GM21367 (cell line): Measurements from ENCODE around the gene PRR9.
"Not testable (repeated sequence)": the region's sequence is repeated elsewhere in the genome, so short reads cannot be mapped to it uniquely, and the experiment has no call there.

Experiments used
- ATAC-seq: cut with Tn5 transposase; IDR thresholded peaks from one replicate; pipeline ENCODE4 v1.9.1; 2021; ENCODE audit not compliant: unreplicated experiment

The PRR9 gene, protein sequence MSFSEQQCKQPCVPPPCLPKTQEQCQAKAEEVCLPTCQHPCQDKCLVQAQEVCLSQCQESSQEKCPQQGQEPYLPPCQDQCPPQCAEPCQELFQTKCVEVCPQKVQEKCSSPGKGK

GRCh38 chr1:153217212-153217611, at the start of gene PRR9:
PRR9 (plus strand) TSS chr1:153217584; CDS start chr1:153218145, 561 bp downstream.
- ATAC-seq: no peak

DNA sequence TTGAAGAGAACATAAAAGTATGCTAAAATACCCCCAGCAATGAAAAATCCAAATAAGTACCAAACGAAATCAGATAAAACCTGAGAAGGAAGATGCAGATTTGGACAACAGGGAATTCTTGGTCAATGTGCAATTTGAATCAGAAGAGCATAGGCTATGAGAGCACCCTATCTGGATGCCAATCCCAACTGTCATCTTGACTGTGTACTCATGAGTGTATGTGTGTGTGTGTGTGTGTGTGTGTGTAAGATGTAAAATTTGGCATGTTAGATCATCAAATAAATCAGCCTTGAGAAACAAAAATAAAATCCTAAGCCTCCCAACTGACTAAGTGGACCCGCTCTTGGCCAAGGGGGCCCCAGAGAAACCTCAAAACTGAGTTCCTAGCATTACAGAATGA, 48.7 kb upstream of the PRR9 start:
- no peak for ATAC-seq

GRCh38 chr1:153174624-153175023, 42.8 kb upstream of the PRR9 start:
- no peak for ATAC-seq

DNA sequence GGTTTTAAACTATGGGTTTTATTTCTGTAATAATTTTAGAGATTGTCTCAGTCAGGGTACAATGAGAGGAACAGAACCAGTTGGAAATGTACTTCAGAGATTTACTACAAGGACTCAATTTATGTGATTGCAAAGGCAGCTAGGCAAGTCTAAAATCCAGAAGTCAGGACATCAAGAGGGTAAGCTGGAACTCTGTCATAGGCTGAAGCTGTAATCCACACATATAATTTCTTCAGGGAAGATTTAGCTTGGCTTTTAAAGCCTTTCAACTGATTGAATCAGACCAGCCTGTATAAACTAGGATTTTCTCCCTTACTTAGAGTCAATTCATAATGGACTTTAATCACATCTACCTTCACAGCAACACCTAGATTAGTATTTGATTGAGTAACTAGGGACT, 38.5 kb upstream of the PRR9 start:
- ATAC-seq: no peak

- ATAC-seq: no peak
These were observed 36.8 kb upstream of the PRR9 start for GRCh38 chr1:153180556-153180955.

DNA sequence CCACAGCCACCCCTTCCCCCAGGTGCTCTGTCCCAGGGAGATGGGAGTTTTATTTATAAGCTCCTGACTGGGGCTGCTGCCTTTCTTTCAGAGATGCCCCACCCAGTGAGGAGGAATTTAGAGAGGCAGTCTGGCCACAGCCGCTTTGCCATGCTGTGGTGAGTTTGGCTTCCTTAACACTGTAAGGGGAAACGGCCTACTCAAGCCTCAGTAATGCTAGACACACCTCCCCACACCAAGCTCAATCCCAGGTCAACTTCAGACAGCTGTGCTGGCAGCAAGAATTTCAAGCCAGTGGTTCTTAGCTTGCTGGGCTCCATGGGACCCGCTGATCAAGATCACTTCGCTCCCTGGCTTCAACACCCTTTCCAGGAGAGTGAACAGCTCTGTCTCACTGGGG, 29.1 kb upstream of the PRR9 start:
- not testable (repeated sequence) for ATAC-seq

- no peak for ATAC-seq
These were observed 27.0 kb upstream of the PRR9 start for GRCh38 chr1:153190373-153190772.

- no peak for ATAC-seq
These were observed 24.7 kb upstream of the PRR9 start for GRCh38 chr1:153192697-153193096.

- ATAC-seq: no peak
These were observed 22.9 kb upstream of the PRR9 start for GRCh38 chr1:153194331-153195050.

DNA sequence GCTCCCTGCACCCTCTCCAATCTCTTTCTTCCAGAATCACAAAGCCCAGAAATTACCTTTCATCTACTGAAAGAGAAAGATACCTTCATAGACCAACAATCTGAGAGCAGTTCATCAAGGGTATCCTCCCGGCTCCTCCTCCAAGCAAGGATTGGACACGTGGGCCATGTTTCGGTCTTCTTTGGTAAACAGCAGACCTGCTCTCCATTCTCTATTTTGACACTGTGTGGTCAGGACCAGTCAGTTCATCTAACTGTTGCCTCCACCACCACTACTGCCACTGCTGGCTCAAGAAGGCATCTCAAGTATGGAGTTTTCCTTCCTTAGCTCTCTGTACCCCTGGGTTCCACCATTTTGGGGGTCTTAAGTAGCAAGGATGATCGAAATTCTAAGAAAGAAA, 22.2 kb upstream of the PRR9 start:
- ATAC-seq: no peak

- ATAC-seq: no peak
These were observed 15.4 kb upstream of the PRR9 start for GRCh38 chr1:153202006-153202405.

DNA sequence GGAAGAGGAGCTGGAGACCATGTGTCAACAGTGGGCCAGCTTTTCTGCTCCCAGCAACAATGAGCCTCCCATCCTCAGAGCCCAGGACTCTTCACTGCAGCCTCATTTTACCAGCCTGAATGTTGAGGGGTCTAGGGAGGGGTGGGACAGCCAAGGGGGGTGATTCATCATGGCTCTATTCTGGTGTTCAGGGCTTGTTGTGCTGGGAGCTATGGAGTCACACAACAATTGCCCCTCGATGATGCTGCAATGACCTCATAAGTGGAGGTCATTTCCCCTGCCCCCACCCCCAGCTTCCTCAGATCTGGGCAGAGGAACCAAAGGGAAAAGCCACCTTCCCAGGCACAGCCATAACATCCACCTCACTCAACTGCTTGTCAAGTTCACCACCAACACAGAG, 14.3 kb upstream of the PRR9 start, which contains the start of gene LELP1:
LELP1 (plus strand) TSS at position 301 of the 400 bp plus-strand sequence. CDS start 1,278 bp downstream, outside the sequence.
- ATAC-seq: no peak

GRCh38 chr1:153206631-153207030, 10.8 kb upstream of the PRR9 start:
- no peak for ATAC-seq

- ATAC-seq: no peak
These were observed 7.2 kb upstream of the PRR9 start for GRCh38 chr1:153210206-153210605.

DNA sequence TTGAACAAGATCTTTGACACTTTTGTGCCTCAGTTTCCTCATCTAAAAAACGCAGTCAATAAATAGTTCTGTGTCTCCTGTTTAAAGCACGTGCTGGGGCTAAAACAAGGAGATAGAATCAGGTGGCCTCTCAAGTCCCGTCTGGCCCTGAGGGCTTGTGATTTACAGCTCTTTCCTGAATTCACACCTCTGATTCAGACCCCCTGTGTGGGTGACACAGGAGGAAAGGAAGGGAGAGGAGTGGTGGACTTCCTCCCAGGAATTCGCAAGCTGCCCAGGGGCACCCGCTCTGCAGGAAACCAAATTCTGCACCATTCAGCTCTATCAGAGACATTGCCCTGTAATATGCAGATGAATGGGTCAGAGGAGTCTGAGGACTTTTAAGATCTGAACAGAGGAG, 5.2 kb upstream of the PRR9 start:
- ATAC-seq: no peak

DNA sequence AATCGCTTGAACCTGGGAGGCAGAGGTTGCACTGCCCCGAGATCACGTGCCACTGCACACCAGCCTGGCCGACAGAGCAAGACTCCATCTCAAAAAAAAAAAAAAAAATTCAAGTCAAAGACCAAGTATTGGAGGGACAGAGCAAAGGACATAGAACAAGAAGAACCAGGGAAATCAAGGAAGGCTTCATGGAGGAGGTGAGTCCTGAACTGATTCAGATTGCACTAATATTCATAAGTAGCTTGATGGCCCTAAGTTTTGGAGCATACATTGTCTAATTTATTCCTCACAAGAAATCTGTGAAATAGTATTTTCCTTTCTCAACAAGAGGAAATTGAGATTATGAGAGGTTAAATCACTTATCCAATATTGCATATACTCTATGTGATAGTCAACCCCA, 3.9 kb upstream of the PRR9 start:
- ATAC-seq: no peak

- ATAC-seq: no peak
These were observed 496 bp downstream of the PRR9 start for GRCh38 chr1:153217744-153218416.

DNA sequence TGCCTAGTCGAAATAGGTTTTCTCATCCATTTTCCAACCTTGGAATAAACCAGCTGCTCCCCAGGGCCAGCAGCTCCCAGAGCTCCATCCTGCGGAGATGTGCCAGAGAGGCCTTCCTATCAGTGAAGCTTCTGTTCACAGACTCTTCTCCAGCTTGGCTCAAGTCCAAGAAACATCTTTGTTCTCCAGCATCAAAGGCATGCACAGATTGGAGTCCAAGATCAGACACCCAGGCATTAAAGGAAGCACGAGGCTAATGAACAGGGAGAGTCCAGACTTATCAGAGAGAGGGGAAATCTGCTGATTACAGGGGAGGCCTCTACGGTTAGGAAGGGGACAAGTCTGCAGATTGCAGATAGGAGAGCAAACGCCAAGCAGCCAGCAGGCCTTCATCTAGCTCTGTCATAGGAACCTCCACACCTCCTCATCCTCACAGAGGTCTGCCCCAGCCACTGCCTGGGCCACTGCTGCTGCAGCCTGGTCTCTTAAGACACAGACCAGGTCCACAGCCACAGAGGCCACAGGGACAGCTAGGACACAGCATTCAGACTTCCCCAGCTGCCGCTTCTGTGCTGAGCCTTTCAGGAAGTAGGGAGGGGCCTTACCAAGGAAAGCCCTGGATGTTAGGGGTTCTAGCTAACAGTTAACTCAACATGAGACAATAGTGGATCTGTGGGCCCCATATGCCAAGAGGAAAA, 3.4 kb downstream of the PRR9 start:
- no peak for ATAC-seq

GRCh38 chr1:153223040-153223891, 5.9 kb downstream of the PRR9 start:
- not testable (repeated sequence) for ATAC-seq

DNA sequence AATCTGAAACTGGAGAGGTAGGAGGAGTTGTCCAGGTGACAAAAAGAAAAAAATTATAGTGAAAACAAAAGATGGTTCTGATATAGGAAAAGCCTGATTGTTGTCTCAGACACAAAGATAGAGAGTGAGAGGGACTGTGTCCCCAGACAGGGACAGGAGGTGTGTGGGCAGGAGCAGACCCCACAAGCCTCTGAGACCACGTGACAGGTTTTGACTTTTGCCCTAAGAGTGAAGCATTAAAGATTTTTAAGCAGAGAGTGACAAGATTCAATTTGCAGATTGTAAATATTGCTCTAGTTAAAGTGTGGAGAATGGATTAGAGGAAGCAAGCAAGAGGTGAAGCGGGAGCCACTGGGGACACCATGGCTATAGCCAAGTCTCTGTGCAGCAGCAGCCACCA, 10.4 kb downstream of the PRR9 start:
- no peak for ATAC-seq

DNA sequence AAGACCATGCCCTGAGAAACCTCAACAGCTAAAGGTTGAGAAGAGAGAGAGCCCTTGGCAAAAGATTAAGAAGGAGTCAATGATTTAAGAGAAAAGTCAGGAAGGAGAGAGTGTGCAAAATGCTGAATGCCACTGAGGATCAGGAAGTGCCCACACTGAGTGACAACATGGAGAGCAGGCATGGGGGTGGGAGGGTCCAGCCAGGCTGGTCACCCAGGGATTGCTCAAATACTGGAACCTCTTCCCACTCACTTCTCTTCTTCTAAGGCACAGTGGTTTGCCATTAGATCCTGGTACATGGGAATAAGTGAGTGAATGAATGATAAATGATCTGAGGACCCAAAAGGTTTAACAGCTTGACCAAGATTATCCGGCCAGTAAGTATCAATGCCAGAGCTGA, 11.1 kb downstream of the PRR9 start:
- ATAC-seq: no peak
